GM08714 (cell line): Measurements from ENCODE around the gene F8A3.
"Not testable (repeated sequence)": the region's sequence is repeated elsewhere in the genome, so short reads cannot be mapped to it uniquely, and the experiment has no call there.

Experiments used
- H3K4me3 ChIP-seq: fragments of 200-500 bp; sonication (Bioruptor generic); 2 replicates; pipeline ENCODE4 v1.5.1; 2014; ENCODE audit warnings: mild to moderate bottlenecking, low read length, inconsistent platforms
- ZNF274 ChIP-seq: IDR thresholded peaks from 2 replicates; pipeline ENCODE4 v1.6.1; 2012; ENCODE audit warnings: mild to moderate bottlenecking, low read depth, low read length

F8A3 gene

GRCh38 chrX:155458471-155458870 lies at the start of gene F8A3:
TSS of gene F8A3 (minus strand) at chrX:155458620. CDS start at chrX:155458600, 20 bp downstream.
- H3K4me3 ChIP-seq: not testable (repeated sequence)

- TF ChIP-seq ZNF274: no peak
- H3K4me3 ChIP-seq: no peak overlapping the region
These were observed 46.9 kb upstream of the F8A3 start for GRCh38 chrX:155505296-155505695.

GRCh38 chrX:155495134-155495533 lies 36.7 kb upstream of the F8A3 start:
- H3K4me3 ChIP-seq: not testable (repeated sequence)

- H3K4me3 ChIP-seq: not testable (repeated sequence)
These were observed 33.0 kb upstream of the F8A3 start for GRCh38 chrX:155491421-155491820.

- not testable (repeated sequence) for H3K4me3 ChIP-seq
These were observed 18.7 kb upstream of the F8A3 start for GRCh38 chrX:155477136-155477535.

- not testable (repeated sequence) for H3K4me3 ChIP-seq
These were observed 8.0 kb upstream of the F8A3 start for GRCh38 chrX:155466269-155466938.

GRCh38 chrX:155460501-155460900 lies 2.1 kb upstream of the F8A3 start:
- not testable (repeated sequence) for H3K4me3 ChIP-seq

GRCh38 chrX:155457761-155458447 lies 516 bp downstream of the F8A3 start:
- not testable (repeated sequence) for H3K4me3 ChIP-seq

- no peak overlapping the region for H3K4me3 ChIP-seq
- no peak for TF ChIP-seq ZNF274
These were observed 17.3 kb downstream of the F8A3 start for GRCh38 chrX:155441097-155441496.

- no peak for TF ChIP-seq ZNF274
- no peak overlapping the region for H3K4me3 ChIP-seq
These were observed 22.7 kb downstream of the F8A3 start for GRCh38 chrX:155435744-155436112.

- no peak for TF ChIP-seq ZNF274
These were observed 23.3 kb downstream of the F8A3 start for GRCh38 chrX:155434906-155435743.

GRCh38 chrX:155417769-155418168 lies 40.7 kb downstream of the F8A3 start:
- no peak for TF ChIP-seq ZNF274
- no peak overlapping the region for H3K4me3 ChIP-seq

More at GRCh38 chrX:155434906-155435743, 23.3 kb downstream of the F8A3 start:
- H3K4me3 ChIP-seq: no peak overlapping the region
